CD4-positive, alpha-beta T cell treated with Interleukin-15 for 4 hours (primary cell): ENCODE results near the gene CHGA.

Experiments
- DNase-seq: peaks from one replicate; pipeline ENCODE4 v3.0.0-alpha.2; 2020; ENCODE audit warnings: low spot score

CHGA gene, protein sequence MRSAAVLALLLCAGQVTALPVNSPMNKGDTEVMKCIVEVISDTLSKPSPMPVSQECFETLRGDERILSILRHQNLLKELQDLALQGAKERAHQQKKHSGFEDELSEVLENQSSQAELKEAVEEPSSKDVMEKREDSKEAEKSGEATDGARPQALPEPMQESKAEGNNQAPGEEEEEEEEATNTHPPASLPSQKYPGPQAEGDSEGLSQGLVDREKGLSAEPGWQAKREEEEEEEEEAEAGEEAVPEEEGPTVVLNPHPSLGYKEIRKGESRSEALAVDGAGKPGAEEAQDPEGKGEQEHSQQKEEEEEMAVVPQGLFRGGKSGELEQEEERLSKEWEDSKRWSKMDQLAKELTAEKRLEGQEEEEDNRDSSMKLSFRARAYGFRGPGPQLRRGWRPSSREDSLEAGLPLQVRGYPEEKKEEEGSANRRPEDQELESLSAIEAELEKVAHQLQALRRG

DNA sequence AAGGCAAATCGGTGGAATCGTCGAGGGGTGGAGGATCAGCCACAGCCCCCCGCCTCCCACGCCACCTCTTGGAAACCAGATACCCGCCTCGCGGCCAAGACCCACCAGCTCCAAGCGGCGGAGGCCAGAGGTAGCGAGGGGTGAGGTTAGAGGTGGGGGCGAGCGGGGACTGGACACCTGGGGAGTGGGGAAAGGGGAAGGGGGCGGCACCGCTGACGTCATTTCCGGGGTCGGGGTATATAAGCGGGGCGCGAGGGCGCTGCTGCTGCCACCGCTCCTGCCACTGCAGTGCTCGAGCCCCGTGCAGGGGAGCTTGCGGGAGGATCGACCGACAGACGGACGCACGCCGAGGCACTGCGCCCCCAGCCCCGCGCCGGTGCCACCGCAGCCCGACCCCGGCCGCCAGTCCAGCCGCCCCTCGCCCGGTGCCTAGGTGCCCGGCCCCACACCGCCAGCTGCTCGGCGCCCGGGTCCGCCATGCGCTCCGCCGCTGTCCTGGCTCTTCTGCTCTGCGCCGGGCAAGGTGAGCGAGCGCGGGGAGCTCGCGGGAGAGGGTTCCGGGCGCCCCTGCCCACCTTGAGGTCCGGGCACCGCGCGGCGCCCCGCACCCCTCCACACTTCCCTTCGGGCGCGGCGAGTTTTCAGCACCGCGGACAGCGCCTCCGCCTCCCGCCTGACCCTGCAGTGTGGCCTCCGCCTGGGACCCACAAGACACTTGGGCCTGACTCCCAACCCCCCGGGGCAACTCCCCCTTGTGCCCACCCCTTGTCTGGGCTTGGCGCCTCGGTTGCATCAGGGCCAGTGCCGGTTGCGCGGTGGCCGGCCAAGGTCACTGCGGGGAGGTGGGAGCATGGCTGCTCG, at the start of gene CHGA:
TSS of gene CHGA (plus strand) at position 268 of the 861 bp plus-strand sequence. CDS start at position 478, 210 bp downstream.
- DNase-seq: peak; percentile 27

DNA sequence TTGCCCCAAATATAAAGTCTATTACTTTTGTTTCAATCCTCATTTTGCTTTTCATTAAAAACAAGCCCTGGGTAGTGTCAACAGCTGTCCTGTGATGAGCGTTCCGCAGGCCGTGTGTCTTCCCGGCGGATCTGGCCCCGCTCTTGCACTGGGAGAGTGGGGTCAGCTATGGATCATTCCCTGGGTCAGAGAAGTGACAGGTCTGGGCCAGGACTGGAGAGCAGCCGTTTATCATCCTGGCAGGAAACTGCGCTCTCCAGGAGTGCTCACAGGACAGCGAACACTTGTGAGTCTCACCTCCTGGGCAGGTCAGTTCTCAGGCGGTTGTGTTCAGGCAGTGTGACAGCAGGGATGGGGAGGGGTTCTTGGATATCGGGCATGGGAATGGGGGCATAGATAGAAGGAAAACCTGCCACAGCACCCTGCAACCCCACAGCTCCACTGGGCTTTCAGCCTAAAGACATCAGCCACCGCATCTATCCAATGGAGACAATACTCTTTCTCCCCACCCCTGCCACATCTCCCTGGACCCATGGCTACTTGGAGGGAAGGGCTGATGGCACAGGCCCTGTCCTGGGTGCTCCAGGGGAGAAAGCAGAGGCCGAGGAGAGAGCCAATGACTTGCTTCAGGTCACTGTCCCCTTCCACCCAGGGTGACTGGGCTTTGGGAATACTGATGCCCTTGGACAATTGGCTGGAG, 47.8 kb upstream of the CHGA start:
- no peak for DNase-seq

DNA sequence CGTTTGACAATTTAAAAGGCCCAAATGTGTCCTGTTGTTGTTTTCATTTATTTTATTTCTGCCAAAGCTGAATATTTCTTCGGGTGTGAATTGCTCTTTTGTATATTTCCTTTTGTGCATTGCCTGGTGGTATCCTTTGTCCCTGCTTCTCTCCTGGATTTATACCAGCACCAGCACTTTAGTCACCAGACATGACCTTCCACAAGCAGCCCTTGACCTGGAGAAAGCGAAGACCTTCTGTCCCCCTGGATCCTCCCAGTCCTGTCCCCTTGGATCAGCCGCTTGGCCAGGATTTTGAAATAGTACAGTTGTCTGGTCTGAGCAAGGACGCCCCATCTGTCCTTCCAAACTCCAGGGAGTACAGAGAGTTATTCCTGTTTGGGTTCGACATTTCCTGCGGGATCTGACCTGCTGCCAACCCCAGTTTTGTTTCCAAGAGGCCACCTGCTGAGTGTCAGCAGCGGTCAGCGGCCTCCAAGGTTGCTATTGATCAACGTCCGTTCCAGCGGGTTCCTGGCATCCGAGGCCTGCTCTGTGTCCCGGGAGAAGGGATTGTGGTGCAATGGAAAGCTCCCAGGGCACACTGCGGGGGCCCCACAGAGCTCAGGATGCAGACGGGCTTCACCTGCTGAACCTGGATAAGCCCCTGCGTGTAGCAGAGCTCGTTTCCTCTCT, 45.1 kb upstream of the CHGA start:
- DNase-seq: no peak

DNA sequence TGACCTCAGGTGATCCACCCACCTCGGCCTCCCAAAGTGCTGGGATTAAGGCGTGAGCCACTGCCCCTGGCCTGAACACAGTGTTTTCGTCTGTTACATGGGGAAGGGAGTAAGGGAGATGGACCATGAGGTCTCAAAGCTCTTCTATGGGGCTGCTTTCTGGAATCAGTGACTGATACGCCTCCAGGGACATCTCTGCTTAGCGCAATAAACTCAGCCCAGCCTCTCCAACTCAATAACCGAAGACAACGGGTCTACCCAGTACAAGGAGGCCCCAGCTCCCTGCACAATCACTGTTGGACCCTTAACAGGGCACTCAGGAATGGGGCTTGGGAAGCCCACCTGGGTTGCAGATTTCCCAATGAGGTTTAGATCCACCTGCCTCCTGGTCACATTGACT, 42.6 kb upstream of the CHGA start:
- no peak for DNase-seq

DNA sequence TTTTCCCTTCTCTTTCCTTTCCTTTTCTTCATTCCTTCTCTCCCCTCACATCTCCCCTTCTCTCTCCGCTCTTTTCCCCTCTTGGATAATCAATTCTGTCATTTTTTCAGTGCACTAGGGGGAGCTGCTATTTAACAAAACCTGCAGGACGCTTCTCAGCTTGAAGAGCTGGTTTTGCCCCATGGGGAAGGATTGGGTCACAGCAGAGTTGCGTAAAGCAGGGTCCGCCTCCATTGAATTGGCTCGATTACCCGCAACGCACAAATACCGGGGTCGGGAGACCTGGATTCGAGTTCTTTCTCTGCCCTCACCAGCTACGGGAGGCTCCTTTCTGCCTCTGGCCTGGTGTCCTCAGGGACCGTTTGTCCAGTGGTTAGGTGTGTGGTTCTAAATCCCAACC, 42.1 kb upstream of the CHGA start:
- DNase-seq: no peak

DNA sequence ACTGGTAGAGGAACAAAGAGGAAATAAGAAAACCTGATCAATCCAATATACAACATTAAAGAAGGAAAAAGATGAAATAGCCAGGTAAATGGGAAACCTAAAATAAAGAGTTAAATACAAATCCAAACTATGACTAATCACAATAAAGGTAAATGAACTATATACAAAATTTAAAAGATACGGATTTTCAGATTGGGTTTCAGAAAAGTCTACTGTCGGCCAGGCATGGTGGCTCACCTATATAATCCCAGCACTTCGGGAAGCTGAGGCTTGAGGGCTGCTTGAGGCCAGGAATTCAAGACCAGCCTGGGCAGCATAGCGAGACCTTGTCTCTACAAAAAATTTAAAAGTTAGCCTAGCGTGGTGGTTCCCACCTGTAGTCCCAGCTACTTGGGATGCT, 39.9 kb upstream of the CHGA start:
- DNase-seq: no peak

DNA sequence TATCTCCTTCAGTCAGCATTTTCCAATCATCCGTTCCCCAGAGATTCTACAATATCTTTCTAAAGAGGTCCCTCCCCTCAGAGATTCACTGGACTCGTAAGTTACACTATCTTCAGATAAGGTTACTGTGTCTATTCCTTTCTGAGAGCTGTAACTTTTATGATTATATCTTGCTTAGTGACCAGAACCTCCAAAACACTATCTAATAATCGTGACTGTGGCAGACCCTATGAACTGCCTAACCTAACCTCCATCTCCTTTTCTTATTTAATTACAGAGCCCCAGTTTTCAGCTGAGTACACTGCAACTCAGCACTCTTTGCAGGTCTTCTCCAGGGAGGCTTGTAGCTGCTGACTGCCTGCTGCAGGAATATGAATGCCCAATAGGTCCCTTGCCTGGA, 38.5 kb upstream of the CHGA start:
- DNase-seq: no peak

DNA sequence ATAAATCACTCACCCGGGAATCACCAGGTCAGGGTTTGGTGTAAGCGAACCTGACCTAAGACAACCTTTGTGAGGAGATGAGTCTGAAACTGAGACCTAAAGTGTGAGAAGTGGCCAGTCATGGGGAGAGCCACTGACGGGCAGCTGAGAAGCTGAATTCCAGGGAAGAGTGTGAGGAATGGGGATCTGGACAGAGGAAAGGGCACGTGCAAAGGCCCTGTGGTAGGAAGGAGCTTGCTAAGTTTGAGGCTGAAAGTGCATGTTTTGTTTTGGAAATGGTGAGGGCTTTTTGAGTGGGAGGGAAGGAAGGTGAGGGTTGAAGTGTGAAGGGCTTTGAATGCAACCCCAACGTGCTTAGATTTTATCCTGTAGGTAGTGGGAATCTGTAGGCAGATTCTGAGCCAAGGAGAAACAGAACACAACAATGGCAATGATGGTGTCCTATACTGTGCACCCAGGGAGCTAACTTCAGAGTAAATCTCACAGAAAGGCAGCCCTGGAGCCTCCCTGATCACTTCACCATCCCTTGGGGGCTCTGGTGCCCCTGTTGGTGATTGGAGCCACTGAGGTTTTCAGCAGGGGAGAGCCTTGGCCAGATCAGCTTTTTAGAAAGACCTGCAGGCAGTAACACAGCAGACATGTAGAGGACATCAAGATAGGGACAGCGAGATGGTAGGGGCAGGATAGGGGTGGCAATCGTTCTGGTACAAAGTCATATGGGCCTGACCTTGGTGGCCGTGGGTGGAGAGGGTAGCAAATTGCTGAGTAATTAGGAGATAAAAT, 37.5 kb upstream of the CHGA start:
- no peak for DNase-seq

DNA sequence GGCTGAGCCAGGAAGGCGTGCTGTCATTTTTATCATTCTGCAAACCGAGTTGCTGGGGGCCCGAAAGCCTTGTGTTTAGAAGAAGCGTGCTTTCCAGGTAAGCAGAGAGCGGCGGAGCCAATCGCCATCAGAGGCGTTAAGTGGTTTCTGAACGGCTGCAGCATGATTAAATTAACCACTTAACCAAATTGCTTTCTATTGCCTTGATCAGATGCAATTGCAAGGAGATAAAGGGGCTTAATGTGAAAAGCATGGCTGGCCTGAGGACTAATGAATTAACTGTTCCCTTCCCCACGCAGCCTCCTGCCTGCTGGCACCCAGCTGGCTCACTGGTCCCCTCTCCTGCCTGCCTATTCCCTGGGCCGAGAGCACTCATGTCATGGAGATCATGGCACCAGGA, 36.6 kb upstream of the CHGA start:
- no peak for DNase-seq

DNA sequence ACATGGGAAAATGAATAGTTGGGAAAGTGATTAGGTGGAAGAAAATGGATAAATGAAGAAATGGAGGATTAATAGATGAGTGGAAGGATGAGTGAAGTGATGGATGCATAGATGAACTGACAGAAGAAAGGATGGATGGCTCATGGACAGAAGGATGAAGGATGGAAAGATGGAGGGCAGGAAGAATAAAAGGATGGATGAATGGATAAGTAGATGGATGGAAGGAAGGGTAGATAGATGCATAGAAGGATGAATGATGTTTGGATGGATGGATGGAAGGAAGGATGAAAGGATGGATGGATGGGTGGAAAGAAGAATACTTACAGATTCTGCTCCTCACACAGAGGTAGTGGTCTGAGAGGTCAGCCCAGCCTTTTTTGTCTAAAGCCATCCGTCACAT, 35.8 kb upstream of the CHGA start:
- no peak for DNase-seq

DNA sequence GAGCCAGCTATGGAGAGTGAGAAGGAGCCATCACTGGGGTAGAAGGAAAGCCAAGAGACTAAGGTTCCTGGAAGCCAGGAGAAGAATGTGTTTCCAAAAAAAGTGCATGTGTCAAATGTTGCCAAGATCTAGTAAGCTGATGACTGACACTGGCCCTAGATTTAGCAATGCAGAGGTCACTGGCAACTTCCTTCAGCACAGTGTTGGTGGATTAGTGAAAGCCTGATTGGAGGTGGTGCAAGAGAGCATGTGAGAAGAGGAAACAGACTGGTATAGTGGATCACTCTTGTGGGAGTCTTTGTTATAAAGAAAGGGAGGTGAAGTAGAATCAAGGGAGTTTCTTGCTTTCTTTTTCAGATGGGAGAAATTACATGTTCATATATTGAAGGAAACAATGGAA, 34.1 kb upstream of the CHGA start:
- DNase-seq: no peak

DNA sequence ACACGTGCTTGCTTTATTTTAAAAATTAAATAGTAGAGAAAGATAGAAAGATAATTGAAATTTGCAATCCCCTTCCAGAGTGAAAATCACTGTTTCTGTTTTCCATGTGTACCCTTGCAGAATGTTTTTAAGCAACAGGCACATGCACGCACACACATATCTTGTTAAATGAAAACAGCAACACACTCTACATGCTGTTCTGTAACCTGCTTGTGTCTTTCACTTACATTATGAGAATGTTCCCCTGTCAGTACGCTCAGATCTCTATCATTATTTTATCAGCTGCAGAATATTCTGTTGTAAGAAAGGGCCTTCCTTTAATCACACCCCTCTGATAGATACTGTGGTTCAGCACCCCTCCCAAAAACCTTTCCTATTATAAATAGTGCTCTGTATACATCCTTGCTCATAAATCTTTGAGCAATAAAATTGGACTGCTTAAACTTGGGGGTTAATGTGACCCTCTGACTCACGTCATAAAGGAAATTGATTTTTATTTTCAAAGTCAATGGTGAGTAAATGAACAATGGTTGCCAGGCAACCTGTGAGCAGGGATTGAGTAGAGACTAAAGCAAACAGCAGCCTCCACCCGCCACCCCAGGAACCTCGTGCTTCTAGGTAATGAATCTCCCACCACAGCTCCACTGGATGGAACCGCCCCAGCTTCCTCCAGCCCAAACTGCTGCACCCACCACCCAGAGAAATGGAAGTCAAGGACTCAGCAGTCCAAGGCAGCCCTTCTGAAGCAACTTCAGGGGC, 31.9 kb upstream of the CHGA start:
- DNase-seq: peak; percentile 9

DNA sequence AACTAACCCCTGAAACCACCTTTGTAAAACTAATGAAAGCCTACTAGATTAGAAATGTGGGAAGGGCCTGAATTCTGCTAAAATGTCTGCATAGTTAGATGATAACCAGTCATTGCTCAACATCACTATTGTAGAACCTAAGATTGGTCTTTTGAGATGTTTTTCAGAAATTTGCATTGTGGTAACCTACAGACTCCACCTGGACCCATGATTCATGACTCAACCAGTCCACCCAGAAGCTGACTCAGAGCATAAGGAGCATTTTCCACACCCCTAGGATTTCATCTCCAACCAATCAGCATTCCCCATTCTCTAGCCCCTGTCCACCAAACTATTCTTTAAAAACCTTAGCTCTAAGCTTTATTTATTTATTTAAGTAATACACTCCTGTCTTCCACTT, 30.4 kb upstream of the CHGA start:
- DNase-seq: no peak

DNA sequence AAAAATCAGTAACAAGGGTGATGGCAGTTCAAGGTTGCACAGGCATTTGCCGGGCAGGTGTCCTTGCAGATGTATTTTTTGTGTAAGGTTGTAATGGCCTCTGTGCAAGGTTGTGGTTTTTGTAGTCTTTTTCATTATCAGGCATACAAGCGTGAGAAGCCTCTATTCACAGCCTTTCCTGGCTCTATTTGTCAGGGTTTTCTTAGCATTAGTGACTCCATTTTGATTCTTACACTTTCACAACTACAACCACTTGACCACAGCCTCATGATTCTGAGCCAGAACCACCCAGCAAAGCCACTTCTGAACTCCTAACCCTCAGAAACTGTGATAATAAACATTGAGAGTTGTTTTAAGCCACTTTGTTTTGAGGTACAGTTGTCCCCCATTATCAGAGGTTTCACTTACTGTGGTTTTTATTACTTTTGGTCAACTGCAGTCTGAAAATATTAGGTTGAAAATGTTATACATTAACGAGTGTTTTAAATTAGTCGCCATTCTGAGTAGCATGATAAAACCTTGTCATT, 27.5 kb upstream of the CHGA start:
- no peak for DNase-seq

DNA sequence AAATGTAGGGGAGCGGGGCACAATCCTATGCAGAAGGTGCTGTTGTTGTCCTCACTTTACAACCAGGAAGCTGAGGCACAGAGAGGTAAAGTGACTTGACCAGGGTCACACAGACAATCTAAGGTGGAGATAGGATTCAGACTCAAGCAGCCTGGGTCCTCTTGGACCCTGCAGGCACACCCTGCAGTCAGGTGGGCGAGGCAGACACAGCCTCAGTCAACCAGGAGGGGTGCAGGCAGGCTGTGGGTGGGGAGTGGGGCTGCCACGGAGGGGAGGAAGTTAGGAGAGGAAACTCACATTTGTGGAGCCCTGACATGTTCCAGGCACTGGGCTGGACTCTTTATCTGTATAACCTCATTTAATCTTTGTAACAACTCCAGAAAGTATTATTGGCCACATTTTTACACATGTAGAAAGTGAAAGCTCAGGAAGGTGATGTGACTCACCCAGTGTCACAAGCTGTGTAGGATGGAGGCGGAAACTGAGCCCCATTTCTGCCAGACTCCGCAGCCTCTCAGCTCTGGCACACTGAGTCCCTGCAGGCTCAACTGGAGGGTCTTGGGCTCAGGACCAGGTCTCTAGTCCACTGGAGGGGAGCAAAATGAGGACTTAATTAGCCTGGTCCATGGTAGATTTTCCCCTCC, 24.9 kb upstream of the CHGA start:
- DNase-seq: peak; percentile 27

DNA sequence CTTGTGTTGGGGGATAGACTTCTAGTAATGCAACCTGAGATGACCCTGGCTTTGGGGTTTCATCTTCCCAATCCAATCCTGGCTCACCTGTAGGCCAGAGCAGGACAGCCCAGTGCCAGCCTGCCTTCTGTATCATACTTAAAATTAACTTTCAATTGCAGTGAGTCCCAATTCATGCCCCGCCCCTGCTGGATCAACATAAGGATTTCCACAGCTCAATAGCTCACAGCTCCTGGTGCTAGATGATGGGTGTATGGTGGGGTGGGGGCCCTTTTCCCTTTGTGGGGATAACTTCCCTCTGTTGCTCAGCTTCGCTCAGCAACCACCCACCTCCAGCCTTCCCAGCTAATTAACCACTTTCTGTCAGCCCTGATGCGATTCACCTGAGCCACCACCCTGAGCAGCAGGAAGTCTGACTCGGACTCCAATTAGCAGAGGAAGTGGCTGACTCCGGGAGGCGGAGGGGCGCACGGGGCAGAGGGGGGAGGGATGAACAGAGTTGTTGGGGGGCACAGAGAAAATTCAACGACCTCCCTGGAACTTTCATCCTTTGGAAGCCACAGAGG, 24.3 kb upstream of the CHGA start:
- peak; percentile 6 for DNase-seq

DNA sequence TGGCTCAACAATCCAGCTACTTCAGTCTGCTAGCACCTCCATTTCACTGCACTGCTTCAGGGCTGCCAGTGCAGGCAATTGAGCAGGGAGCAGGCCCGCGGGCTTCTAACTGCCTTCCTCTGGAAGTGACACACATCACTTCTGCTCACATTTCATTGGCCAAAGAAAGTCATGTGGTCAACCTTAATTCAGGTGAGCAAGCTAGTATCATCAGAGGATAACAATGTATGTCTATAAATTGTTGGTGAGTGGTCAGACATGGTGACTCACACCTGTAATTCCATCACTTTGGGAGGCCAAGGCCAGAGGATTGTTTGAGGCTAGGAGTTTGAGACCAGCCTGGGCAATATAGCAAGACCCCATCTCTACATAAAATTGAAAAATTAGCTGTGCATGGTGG, 22.3 kb upstream of the CHGA start:
- DNase-seq: no peak

DNA sequence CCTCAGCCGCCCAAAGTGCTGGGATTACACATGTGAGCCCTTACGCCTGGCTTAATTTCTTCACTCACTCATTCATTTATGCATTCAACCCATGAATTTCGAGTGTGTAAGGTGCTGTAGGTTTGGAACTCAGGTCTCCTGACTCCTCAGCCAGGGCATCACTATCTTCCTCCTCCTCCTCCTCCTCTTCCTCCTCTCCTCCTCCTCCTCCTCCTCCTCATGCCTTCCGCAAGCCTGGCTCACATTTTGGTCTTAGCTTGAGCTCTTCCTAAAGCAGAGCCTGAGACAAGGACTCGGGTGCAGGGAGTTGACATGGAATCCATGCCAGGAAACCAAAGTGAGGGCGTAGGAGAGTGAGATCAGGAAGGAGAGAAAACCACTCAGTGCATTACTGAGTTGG, 20.8 kb upstream of the CHGA start:
- DNase-seq: no peak

DNA sequence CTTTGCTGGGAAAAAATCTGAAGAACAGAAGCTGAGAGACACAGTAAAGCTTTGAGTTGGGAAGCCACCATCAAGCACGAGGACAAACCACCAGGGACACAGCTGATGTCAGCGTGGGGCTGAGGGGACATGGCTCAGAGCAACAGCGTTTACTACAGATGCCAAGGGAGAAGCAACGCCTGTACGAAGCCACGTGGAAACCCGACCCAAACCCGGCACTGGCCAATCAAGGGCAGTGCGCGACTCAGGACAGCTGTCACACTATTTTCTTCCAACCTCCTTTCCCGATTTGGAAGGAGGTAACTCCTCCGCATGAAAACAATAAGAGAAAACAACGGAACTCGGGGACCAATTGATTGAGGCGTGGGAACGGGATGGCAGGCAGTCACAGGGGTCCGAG, 20.2 kb upstream of the CHGA start:
- no peak for DNase-seq
